HepG2 (cell line): Measurements from ENCODE around the gene DHX34. TPM values are rescaled to one million over a fixed set of nuclear protein-coding genes. Genes with fewer than 3 reads are reported as not detected.

Experiments used
- ATAC-seq: fragments of 200-7000 bp; cut with Tn5 transposase; 3 replicates; pipeline ENCODE4 v1.9.1; 2020; ENCODE audit warnings: mild to moderate bottlenecking, moderate library complexity
- BruUV-seq: library from RNA; stranded (reverse); fragments of 400-500 nt; replicated peaks from 2 replicates; lab custom pipeline; 2021; lab: Mats Ljungman, UMichigan
- CTCF ChIA-PET: fragments of 300-600 bp; formaldehyde crosslinking; extraction: SDS; loops from one replicate; lab custom pipeline; 2021; ENCODE audit warnings: low total read pairs, inconsistent platforms, low intra/inter-chr PET ratio; lab: Yijun Ruan, JAX
- POLR2A ChIA-PET: fragments of 350-600 bp; sonication (Branson Sonifier 250); formaldehyde crosslinking; loops from one replicate; lab custom pipeline; 2020; ENCODE audit warnings: antibody characterized with exemption, inconsistent platforms; lab: Yijun Ruan, JAX
- DNase-seq: peaks from one replicate; pipeline ENCODE4 v3.0.0-alpha.2; 2015; ENCODE audit warnings: low spot score
- FAIRE-seq: peaks from 3 replicates; lab custom pipeline; 2011; peaks lifted over from hg19 to GRCh38; lab: Jason Lieb, UNC
- H2AFZ ChIP-seq: one replicate; pipeline ENCODE4 v1.6.1; 2011; ENCODE audit warnings: low read length, inconsistent platforms
- H3K27ac ChIP-seq: fragments of 300-600 bp; 3 replicates; pipeline ENCODE4 v1.8.0; 2011; ENCODE audit warnings: mixed run types, mild to moderate bottlenecking, mixed read lengths, low read length, inconsistent platforms; ENCODE audit not compliant: insufficient read depth; ENCODE audit errors: extremely low read length
- H3K27me3 ChIP-seq, 2 experiments: fragments of 200-600 bp in 1 of 2; 2 replicates in 1 of 2; 3 replicates in 1 of 2; pipeline versions ENCODE4 v1.6.0 to v1.8.0; 2011; ENCODE audit warnings: low read length in 2 of 2, mild to moderate bottlenecking in 2 of 2, moderate library complexity in 2 of 2, inconsistent platforms in 1 of 2; ENCODE audit not compliant: insufficient read depth in 2 of 2, control insufficient read depth in 1 of 2
- H3K36me3 ChIP-seq, 2 experiments: fragments of 200-600 bp in 1 of 2; replicated peaks in 1 of 2; 2 replicates in 1 of 2; 3 replicates in 1 of 2; pipeline versions ENCODE4 v1.5.1 to v1.8.0; 2011; ENCODE audit warnings: low read length in 2 of 2, inconsistent platforms in 1 of 2; ENCODE audit not compliant: insufficient read depth in 2 of 2, control insufficient read depth in 1 of 2
- H3K4me1 ChIP-seq: 2 replicates; pipeline ENCODE4 v1.5.1; 2012; ENCODE audit warnings: low read length, inconsistent platforms; ENCODE audit not compliant: insufficient read depth
- H3K4me2 ChIP-seq: 2 replicates; pipeline ENCODE4 v1.6.0; 2011; ENCODE audit warnings: low read depth, low read length, inconsistent platforms
- H3K4me3 ChIP-seq, 3 experiments: fragments of 200-600 bp in 1 of 3; sonication (generic), shearing (Covaris generic) in 1 of 3; replicated peaks in 1 of 3; 2 replicates each; pipeline ENCODE4 v1.5.1; 2011 to 2016; ENCODE audit warnings: low read length in 3 of 3, inconsistent platforms in 2 of 3, low read depth in 2 of 3, mild to moderate bottlenecking in 2 of 3, control low read depth in 1 of 3, mixed read lengths in 1 of 3; ENCODE audit not compliant: insufficient read depth in 1 of 3
- H3K79me2 ChIP-seq: one replicate; pipeline ENCODE4 v1.6.1; 2011; ENCODE audit warnings: low read length, inconsistent platforms; ENCODE audit not compliant: insufficient read depth
- H3K9ac ChIP-seq: 2 replicates; pipeline ENCODE4 v1.6.0; 2011; ENCODE audit warnings: mild to moderate bottlenecking, low read depth, low read length, inconsistent platforms; ENCODE audit not compliant: insufficient read depth
- H3K9me3 ChIP-seq: 2 replicates; pipeline ENCODE4 v1.5.1; 2012; ENCODE audit warnings: mild to moderate bottlenecking, low read length
- H4K20me1 ChIP-seq: 2 replicates; pipeline ENCODE4 v1.6.0; 2011; ENCODE audit warnings: inconsistent platforms, mild to moderate bottlenecking, low read length, moderate library complexity; ENCODE audit not compliant: insufficient read depth
- AGO2 ChIP-seq: fragments of 200-400 bp; formaldehyde crosslinking; optimal IDR thresholded peaks from 2 replicates; pipeline ENCODE3; 2017; ENCODE audit warnings: mild to moderate bottlenecking, low read depth, low read length, moderate library complexity
- PLRG1 ChIP-seq: fragments of 450-650 bp; conservative IDR thresholded peaks from 2 replicates; pipeline ENCODE4 v1.6.1; 2016
- RBFOX2 ChIP-seq: fragments of 200-400 bp; formaldehyde crosslinking; IDR thresholded peaks from 2 replicates; pipeline ENCODE4 v1.6.1; 2017; ENCODE audit warnings: low read depth, mild to moderate bottlenecking, low read length
- ZFP36 ChIP-seq: fragments of 150-350 bp; IDR thresholded peaks from 2 replicates; pipeline ENCODE4 v1.6.1; 2018; ENCODE audit warnings: borderline replicate concordance, low read length, low read depth; ENCODE audit not compliant: partially characterized antibody
- WGBS: methylation state at CpG from one replicate; pipeline ENCODE4 v1.1.6; 2017; ENCODE audit warnings: low lambda C conversion rate; 5-methylcytosine and 5-hydroxymethylcytosine counted together
- in situ Hi-C: cut with HindIII; loops from 2 replicates; pipeline ENCODE4 v1.10.0; 2017; ENCODE audit warnings: low pct_unique_long_range_greater_than_20kb; ENCODE audit not compliant: extremely low pct_ligation_motif_present
- intact Hi-C: fragments of 100-400 bp; cut with micrococcal nuclease; formaldehyde crosslinking; loops from one replicate; pipeline ENCODE4 v1.10.0; 2022; ENCODE audit not compliant: unreplicated experiment
- polyA plus RNA-seq, 8 experiments: library from polyadenylated mRNA; depleted of rRNA in 3 of 8; stranded (reverse) in 7 of 8; unstranded in 1 of 8; fragments of >200 nt; fragmentation: Illumina TruSeq in 4 of 8; extraction: Trizol in 4 of 8; gene quantifications; 2 replicates each; pipeline versions ENCODE4 v1.2.1 to v1.2.3, GENCODE V29; 2011 to 2016; ENCODE audit warnings: low read depth in 4 of 8, missing spikeins in 1 of 8, mixed read lengths in 1 of 8; ENCODE audit not compliant: insufficient read depth in 1 of 8
- total RNA-seq, 5 experiments: library from RNA; depleted of rRNA; stranded (reverse); fragments of >200 nt; fragmentation: Illumina TruSeq; extraction: Trizol; gene quantifications; 2 replicates each; pipeline ENCODE4 v1.2.3, GENCODE V29; 2016; ENCODE audit warnings: low read depth in 1 of 5
- TF ChIP-seq, protein P1 (sequence below): sonication (generic); formaldehyde crosslinking; conservative IDR thresholded peaks from 2 replicates; pipeline ENCODE4 v1.4.0; 2020; ENCODE audit warnings: missing genetic modification reagents

Gene DHX34
- total and polyA plus RNA-seq, 2 of the 13 experiments (the other 11 are each of a cell fraction or from before 2014, with no cell fraction given) = 9.2 to 12.0 TPM

DNA sequence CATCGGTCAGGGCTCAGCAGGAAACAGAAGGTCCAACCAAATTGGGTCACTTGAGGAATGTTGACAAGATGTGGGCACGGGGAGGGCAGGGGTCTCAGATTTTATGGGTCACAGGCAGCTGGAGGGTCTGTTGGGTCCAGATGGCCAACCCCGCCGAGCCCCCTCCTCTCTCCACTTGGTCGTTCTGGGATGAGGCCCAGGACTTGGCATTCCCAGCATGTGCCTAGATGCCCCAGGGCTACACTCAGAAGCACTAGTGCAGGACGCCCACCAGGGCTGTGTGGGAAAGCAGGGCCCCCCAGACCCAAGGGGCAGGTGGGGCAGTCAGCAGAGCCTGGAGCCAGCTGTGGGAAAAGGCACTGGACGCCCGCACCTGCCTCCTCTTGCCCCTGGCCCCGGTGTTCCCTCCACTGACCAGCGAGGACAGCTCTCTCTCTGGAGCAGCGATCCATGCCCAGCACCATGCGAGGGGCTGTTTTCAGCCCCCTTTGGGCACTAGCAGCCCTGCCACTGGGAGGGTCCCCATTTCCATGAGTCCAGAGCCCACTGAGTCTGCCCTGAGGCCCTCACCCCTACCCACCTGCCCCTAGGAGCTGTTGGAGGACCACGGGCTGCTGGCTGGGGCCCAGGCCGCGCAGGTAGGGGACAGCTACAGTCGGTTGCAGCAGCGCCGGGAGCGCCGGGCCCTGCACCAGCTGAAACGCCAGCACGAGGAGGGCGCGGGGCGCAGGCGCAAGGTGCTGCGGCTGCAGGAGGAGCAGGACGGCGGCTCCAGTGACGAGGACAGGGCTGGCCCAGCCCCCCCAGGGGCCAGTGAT lies 26.0 kb downstream of the DHX34 start:
- Histone ChIP-seq H2AFZ (no peak overlapping the region), H3K4me3 (no peak overlapping the region), H3K79me2 (no peaks in the 10 kb centered on the region), H4K20me1 (0 out of 2 replicates have a peak, but pooled peaks cover 3% of the 10 kb centered on the region), H3K9me3 (no peaks in the 10 kb centered on the region), H3K4me1 (no peaks in the 10 kb centered on the region), H3K27ac (no peak overlapping the region), H3K27me3 (no peaks in the 10 kb centered on the region), H3K4me2 (no peak overlapping the region), H3K9ac (no peak overlapping the region), H3K36me3 (peaks cover 48 to 70% of the 10 kb centered on the region in 2 experiments; a peak in 4 of 5 replicates)
- 96% methylated on average over 16 of the region's 30 CpGs for WGBS
- no TSS peak for BruUV-seq
- intact Hi-C loops = no loop called here
- POLR2A ChIA-PET = no interaction called here
- in situ Hi-C loops = no loop called here
- TF ChIP-seq RBFOX2 (peak; percentile 54), PLRG1 (no peak)
- FAIRE-seq (no peak), ATAC-seq (no peak), DNase-seq (no peak)
- CTCF ChIA-PET = no interaction called here

DNA sequence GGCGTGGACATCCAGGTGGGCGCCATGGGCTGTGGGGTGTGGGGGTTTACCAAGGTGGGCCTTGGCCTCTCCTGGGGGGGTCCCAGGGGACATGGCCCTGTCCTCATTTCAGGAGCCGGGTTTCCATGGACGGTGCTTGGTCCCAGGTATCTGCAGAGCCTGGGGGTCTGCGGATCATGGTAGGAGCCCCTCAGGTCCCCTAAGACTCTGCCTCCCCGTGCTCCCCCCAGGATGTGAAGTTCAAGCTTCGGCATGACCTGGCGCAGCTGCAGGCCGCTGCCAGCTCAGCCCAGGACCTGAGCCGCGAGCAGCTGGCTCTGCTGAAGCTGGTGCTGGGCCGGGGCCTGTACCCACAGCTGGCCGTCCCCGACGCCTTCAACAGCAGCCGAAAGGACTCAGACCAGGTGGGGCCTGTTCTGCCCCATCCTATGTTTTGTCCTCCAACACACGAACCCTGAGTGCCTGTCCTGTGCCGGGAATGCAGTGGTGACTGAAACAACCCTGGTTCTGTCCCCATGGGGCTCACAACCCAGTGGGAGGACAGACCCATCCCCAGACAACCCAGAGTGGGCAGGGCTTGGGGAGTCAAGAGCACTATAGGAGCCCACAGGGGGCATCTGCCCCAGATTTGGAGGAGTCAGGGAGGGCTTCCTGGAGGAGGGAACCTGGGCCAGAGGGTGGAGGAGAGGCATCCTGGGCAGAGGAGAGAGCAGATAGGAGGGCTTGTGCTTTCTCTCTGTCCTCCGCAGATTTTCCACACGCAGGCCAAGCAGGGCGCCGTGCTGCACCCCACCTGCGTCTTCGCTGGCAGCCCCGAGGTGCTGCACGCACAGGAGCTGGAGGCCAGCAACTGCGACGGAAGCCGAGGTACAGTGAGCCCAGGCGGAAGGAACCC lies 26.8 kb downstream of the DHX34 start:
- no TSS peak for BruUV-seq
- no peak for FAIRE-seq
- POLR2A ChIA-PET = interaction anchor here (1.2 kb wide), 1 partner anchor 27 kb away, joined by 3 read pairs; the partner anchor contains the start of gene DHX34

More for the DNA sequence above, 26.8 kb downstream of the DHX34 start:
- H3K27me3 ChIP-seq = no peaks in the 10 kb centered on the region
- no peak overlapping the region for H3K4me3 ChIP-seq
- TF ChIP-seq RBFOX2 (peak; percentile 18; the same call in 1 of the 2 replicates), ZFP36 (peak; percentile 29), AGO2 (peak; percentile 55)
- TF ChIP-seq, protein P1, sequence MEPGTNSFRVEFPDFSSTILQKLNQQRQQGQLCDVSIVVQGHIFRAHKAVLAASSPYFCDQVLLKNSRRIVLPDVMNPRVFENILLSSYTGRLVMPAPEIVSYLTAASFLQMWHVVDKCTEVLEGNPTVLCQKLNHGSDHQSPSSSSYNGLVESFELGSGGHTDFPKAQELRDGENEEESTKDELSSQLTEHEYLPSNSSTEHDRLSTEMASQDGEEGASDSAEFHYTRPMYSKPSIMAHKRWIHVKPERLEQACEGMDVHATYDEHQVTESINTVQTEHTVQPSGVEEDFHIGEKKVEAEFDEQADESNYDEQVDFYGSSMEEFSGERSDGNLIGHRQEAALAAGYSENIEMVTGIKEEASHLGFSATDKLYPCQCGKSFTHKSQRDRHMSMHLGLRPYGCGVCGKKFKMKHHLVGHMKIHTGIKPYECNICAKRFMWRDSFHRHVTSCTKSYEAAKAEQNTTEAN (CRISPR knock-in tag) = no peak
- no peaks in the 10 kb centered on the region for H3K79me2 ChIP-seq
- in situ Hi-C loops (no loop called here), intact Hi-C loops (no loop called here)
- H4K20me1 ChIP-seq = 0 out of 2 replicates have a peak, but pooled peaks cover 3% of the 10 kb centered on the region
- ATAC-seq (no peak), DNase-seq (no peak)
- no peaks in the 10 kb centered on the region for H3K9me3 ChIP-seq
- CTCF ChIA-PET = no interaction called here
- 96% methylated on average over 4 of the region's 30 CpGs for WGBS
- H2AFZ ChIP-seq = no peak overlapping the region
- no peaks in the 10 kb centered on the region for H3K4me1 ChIP-seq
- H3K4me2 ChIP-seq = no peak overlapping the region
- H3K27ac ChIP-seq = no peak overlapping the region
- no peak overlapping the region for H3K9ac ChIP-seq
- H3K36me3 ChIP-seq = peaks cover 53 to 73% of the 10 kb centered on the region in 2 experiments; a peak in 4 of 5 replicates
